ENCODE data around the gene FAM135A. TPM values are rescaled to one million over a fixed set of nuclear protein-coding genes. Genes with fewer than 3 reads are reported as not detected.

The FAM135A gene
- total and polyA plus RNA-seq, 9 of the 15 experiments (the other 6 are each of a cell fraction or from before 2014, with no cell fraction given), result 7.4 to 32.9 (median 19.2) TPM

- peak; percentile 87 for TF ChIP-seq ATF3 (IDR thresholded peaks at IDR 0.05)
- TF ChIP-seq ATF3 (CRISPR knock-in tag; conservative IDR thresholded peaks at IDR 0.05), result no peak
- no peak for TF ChIP-seq NBN (IDR thresholded peaks at IDR 0.05; ENCODE audit: low read depth)
- TF ChIP-seq ZNF740 (CRISPR knock-in tag; IDR thresholded peaks at IDR 0.05), result no peak
- TF ChIP-seq ZNF740 (tag; IDR thresholded peaks at IDR 0.05), result no peak
- no peak for TF ChIP-seq CEBPZ (IDR thresholded peaks at IDR 0.05; ENCODE audit: borderline replicate concordance, low read depth, low read length)
- TF ChIP-seq ZNF311 (CRISPR knock-in tag; IDR thresholded peaks at IDR 0.05), result no peak
- no peak for TF ChIP-seq NR4A1 (CRISPR knock-in tag; IDR thresholded peaks at IDR 0.05)
- no peak for TF ChIP-seq NR4A1 (tag; IDR thresholded peaks at IDR 0.05)
- TF ChIP-seq JUND (IDR thresholded peaks at IDR 0.05; ENCODE audit: borderline replicate concordance, low read depth, low read length), result peak; percentile 70
- peak; percentile 54; the same call in 1 of the 3 replicates for TF ChIP-seq JUND (tag; IDR thresholded peaks at IDR 0.05; ENCODE audit: borderline replicate concordance, low read depth, low read length)
- TF ChIP-seq ZNF124 (CRISPR knock-in tag; IDR thresholded peaks at IDR 0.05), result no peak
- TF ChIP-seq FOXJ3 (CRISPR knock-in tag; IDR thresholded peaks at IDR 0.05), result no peak
- no peak for TF ChIP-seq RB1 (IDR thresholded peaks at IDR 0.05; ENCODE audit: low read depth)
- TF ChIP-seq PYGO2 (tag; IDR thresholded peaks at IDR 0.05), result no peak
- TF ChIP-seq HOXB6 (CRISPR knock-in tag; IDR thresholded peaks at IDR 0.05; ENCODE audit: borderline replicate concordance), result no peak
- TF ChIP-seq ZNF518B (CRISPR knock-in tag; IDR thresholded peaks at IDR 0.05), result no peak
Measured at GRCh38 chr6:70396796-70397729, 16.2 kb upstream of the FAM135A start (continued).
